HG03175 (cell line): ENCODE results near the gene IQCB1.
"Not testable (repeated sequence)": the region's sequence is repeated elsewhere in the genome, so short reads cannot be mapped to it uniquely, and the experiment has no call there.

ENCODE experiments used
- ATAC-seq: cut with Tn5 transposase; IDR thresholded peaks from one replicate; pipeline ENCODE4 v1.9.1; 2021; ENCODE audit warnings: mild to moderate bottlenecking, moderate library complexity; ENCODE audit not compliant: unreplicated experiment

IQCB1 gene

GRCh38 chr3:121817753-121818152, 17.1 kb downstream of the IQCB1 start:
- ATAC-seq: no peak

GRCh38 chr3:121809249-121809648, 25.6 kb downstream of the IQCB1 start:
- ATAC-seq: peak; percentile 99

- ATAC-seq: no peak
These were observed 31.0 kb downstream of the IQCB1 start for GRCh38 chr3:121803771-121804320.

- ATAC-seq: no peak
These were observed 34.0 kb downstream of the IQCB1 start for GRCh38 chr3:121800906-121801305.

GRCh38 chr3:121796970-121797369, 37.9 kb downstream of the IQCB1 start:
- ATAC-seq: no peak

- ATAC-seq: peak; percentile 40
These were observed 40.4 kb downstream of the IQCB1 start for GRCh38 chr3:121794264-121794983.

- ATAC-seq: peak; percentile 45
These were observed 41.8 kb downstream of the IQCB1 start for GRCh38 chr3:121793078-121793477.

GRCh38 chr3:121786485-121786884, 48.4 kb downstream of the IQCB1 start:
- ATAC-seq: no peak

GRCh38 chr3:121782784-121783183, 52.1 kb downstream of the IQCB1 start:
- ATAC-seq: not testable (repeated sequence)

GRCh38 chr3:121781611-121782010, 53.2 kb downstream of the IQCB1 start:
- ATAC-seq: no peak

GRCh38 chr3:121775095-121775494, 59.8 kb downstream of the IQCB1 start:
- ATAC-seq: not testable (repeated sequence)

- no peak for ATAC-seq
These were observed 65.6 kb downstream of the IQCB1 start for GRCh38 chr3:121769246-121769645.

GRCh38 chr3:121768452-121768851, 66.4 kb downstream of the IQCB1 start:
- ATAC-seq: no peak

- no peak for ATAC-seq
These were observed 75.2 kb downstream of the IQCB1 start for GRCh38 chr3:121759541-121760202.

GRCh38 chr3:121758727-121759450, 76.0 kb downstream of the IQCB1 start:
- ATAC-seq: no peak

GRCh38 chr3:121757812-121758545, 76.9 kb downstream of the IQCB1 start:
- no peak for ATAC-seq

- ATAC-seq: no peak
These were observed 77.6 kb downstream of the IQCB1 start for GRCh38 chr3:121757087-121757811.

- no peak for ATAC-seq
These were observed 82.1 kb downstream of the IQCB1 start for GRCh38 chr3:121752772-121753171.

- ATAC-seq: no peak
These were observed 82.6 kb downstream of the IQCB1 start for GRCh38 chr3:121752261-121752660.

GRCh38 chr3:121750087-121750415, 84.8 kb downstream of the IQCB1 start:
- no peak for ATAC-seq
